HCT116 (cell line): ENCODE data around the gene C14orf93.

Source experiments
- CBX3 ChIP-seq: IDR thresholded peaks from 2 replicates; pipeline ENCODE4 v1.6.1; 2012; ENCODE audit warnings: low read depth
- POLR2A ChIP-seq: IDR thresholded peaks from 2 replicates; pipeline ENCODE4 v1.7.0; 2011; ENCODE audit warnings: borderline replicate concordance; ENCODE audit not compliant: insufficient read depth, insufficient read length; ENCODE audit errors: extremely low read depth
- POLR2AphosphoS5 ChIP-seq: IDR thresholded peaks from 2 replicates; pipeline ENCODE4 v1.6.1; 2011; ENCODE audit warnings: mild to moderate bottlenecking, low read depth, low read length, moderate library complexity
- RAD21 ChIP-seq: IDR thresholded peaks from 2 replicates; pipeline ENCODE4 v1.6.1; 2012; ENCODE audit warnings: low read depth, mild to moderate bottlenecking
- SIN3A ChIP-seq: IDR thresholded peaks from 2 replicates; pipeline ENCODE4 v1.6.1; 2012; ENCODE audit warnings: low read depth
- SRF ChIP-seq: IDR thresholded peaks from 2 replicates; pipeline ENCODE4 v1.6.1; 2012; ENCODE audit warnings: low read depth
- TCF7L2 ChIP-seq: IDR thresholded peaks from 2 replicates; pipeline ENCODE4 v1.7.0; 2011; ENCODE audit warnings: borderline replicate concordance, inconsistent platforms; ENCODE audit not compliant: insufficient read depth, insufficient read length; ENCODE audit errors: extremely low read depth
- YY1 ChIP-seq: IDR thresholded peaks from 2 replicates; pipeline ENCODE4 v1.6.1; 2011; ENCODE audit warnings: low read length, low read depth, moderate library complexity, mild to moderate bottlenecking; ENCODE audit not compliant: insufficient replicate concordance; ENCODE audit errors: extremely low read depth
- ZFX ChIP-seq: fragments of 450-650 bp; IDR thresholded peaks from 2 replicates; pipeline ENCODE4 v1.6.1; 2017
- TF ChIP-seq, protein P1 (sequence below), 3 experiments: fragments of 200-600 bp in 1 of 3; sonication (generic) in 1 of 3; IDR thresholded peaks in 2 of 3; conservative IDR thresholded peaks in 1 of 3; 2 replicates each; pipeline ENCODE4 v1.5.1; 2012 to 2017; ENCODE audit warnings: low read depth in 2 of 3, low read length in 2 of 3, antibody characterized with exemption in 1 of 3, borderline replicate concordance in 1 of 3, control low read depth in 1 of 3, mild to moderate bottlenecking in 1 of 3, mixed read lengths in 1 of 3, mixed run types in 1 of 3, moderate library complexity in 1 of 3; ENCODE audit not compliant: insufficient read depth in 1 of 3
- TF ChIP-seq, protein P2 (sequence below): IDR thresholded peaks from 2 replicates; pipeline ENCODE4 v1.6.1; 2012

DNA sequence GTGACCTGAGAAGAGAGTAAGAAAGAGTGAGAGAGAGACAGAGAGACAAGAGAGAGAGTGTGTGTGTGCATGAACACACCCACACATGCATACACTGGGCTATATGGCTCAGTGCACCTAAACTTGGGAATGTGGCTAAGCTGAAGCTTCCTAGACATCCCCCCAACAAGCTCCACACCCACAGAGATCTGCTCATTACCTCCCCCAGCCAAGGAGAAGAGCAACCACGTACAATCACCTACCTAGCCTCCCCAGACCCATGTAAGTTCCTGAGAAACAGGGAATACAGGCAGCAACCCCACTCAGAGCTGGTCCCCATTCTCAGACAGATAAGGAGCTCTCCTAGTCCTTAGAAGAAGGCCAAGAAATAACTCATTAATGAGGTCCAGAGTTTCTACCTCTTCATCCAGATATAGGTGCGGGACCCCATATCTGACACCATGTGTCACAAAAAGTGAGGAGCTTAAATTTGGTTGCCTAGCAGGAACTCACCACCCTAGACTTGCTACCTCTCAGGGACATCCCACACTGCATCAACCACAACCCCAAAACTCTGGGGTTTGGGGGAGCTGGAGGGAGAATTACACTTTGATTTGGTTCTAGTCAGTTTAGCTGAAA lies 37.5 kb downstream of the C14orf93 start:
- no peak for TF ChIP-seq POLR2A
- TF ChIP-seq POLR2AphosphoS5 = no peak
- TF ChIP-seq, protein P1, sequence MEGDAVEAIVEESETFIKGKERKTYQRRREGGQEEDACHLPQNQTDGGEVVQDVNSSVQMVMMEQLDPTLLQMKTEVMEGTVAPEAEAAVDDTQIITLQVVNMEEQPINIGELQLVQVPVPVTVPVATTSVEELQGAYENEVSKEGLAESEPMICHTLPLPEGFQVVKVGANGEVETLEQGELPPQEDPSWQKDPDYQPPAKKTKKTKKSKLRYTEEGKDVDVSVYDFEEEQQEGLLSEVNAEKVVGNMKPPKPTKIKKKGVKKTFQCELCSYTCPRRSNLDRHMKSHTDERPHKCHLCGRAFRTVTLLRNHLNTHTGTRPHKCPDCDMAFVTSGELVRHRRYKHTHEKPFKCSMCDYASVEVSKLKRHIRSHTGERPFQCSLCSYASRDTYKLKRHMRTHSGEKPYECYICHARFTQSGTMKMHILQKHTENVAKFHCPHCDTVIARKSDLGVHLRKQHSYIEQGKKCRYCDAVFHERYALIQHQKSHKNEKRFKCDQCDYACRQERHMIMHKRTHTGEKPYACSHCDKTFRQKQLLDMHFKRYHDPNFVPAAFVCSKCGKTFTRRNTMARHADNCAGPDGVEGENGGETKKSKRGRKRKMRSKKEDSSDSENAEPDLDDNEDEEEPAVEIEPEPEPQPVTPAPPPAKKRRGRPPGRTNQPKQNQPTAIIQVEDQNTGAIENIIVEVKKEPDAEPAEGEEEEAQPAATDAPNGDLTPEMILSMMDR (IDR thresholded peaks at IDR 0.05 in 2 of 3, conservative IDR thresholded peaks at IDR 0.05 in 1 of 3; ENCODE audit: borderline replicate concordance in 1 of 3, insufficient read depth in 1 of 3, low read depth in 2 of 3, low read length in 2 of 3) = no peak
- TF ChIP-seq YY1 = no peak
- no peak for TF ChIP-seq TCF7L2
- TF ChIP-seq, protein P2, sequence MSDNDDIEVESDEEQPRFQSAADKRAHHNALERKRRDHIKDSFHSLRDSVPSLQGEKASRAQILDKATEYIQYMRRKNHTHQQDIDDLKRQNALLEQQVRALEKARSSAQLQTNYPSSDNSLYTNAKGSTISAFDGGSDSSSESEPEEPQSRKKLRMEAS = no peak
- TF ChIP-seq CBX3 = no peak
- TF ChIP-seq SIN3A = no peak
- no peak for TF ChIP-seq RAD21
- no peak for TF ChIP-seq ZFX
- no peak for TF ChIP-seq SRF
